Measurements from ENCODE around the gene BCLAF3. TPM values are rescaled to one million over a fixed set of nuclear protein-coding genes. Genes with fewer than 3 reads are reported as not detected.

BCLAF3 gene
- total RNA-seq, 2 experiments from 2014 or later: 5.1 to 9.3 TPM

- Histone ChIP-seq H4K20me1 (ENCODE audit: insufficient read depth, low read length) (no peaks in the 10 kb centered on the region), H2AFZ (ENCODE audit: low read length) (no peak overlapping the region), H3K4me3 (ENCODE audit: low read depth, low read length, poor library complexity, severe bottlenecking) (no peak overlapping the region), H3K9me2 (ENCODE audit: insufficient read depth, low read length) (no peaks in the 10 kb centered on the region), H3K36me3 (ENCODE audit: insufficient read depth, low read length) (peaks cover 5% of the 10 kb centered on the region), H3K4me1 (ENCODE audit: insufficient read depth, low read length, poor library complexity, severe bottlenecking) (peaks cover 5% of the 10 kb centered on the region), H3K9me3 (ENCODE audit: low read length) (no peaks in the 10 kb centered on the region), H3K79me2 (ENCODE audit: insufficient read depth, low read depth, low read length) (no peaks in the 10 kb centered on the region), H3K27ac (ENCODE audit: low read depth, low read length, poor library complexity, severe bottlenecking) (no peak overlapping the region), H3K4me2 (ENCODE audit: low read length) (no peak overlapping the region)
- ChIA-PET CTCF (ENCODE audit: unreplicated experiment) (no interaction called here), POLR2A (interaction anchor here (1.2 kb wide), 1 partner anchor 106 kb away, joined by 4 read pairs; no protein-coding TSS in a partner anchor)
- DNase-seq (ENCODE audit: low spot score): no peak
- no TSS peak for BruUV-seq (replicated peaks)
- intact Hi-C loops (cut with micrococcal nuclease; ENCODE audit: unreplicated experiment): no loop called here
- TF ChIP-seq EZH2phosphoT487 (IDR thresholded peaks at IDR 0.05; ENCODE audit: borderline replicate concordance, low read depth, low read length): no peak
- TF ChIP-seq, protein P1, sequence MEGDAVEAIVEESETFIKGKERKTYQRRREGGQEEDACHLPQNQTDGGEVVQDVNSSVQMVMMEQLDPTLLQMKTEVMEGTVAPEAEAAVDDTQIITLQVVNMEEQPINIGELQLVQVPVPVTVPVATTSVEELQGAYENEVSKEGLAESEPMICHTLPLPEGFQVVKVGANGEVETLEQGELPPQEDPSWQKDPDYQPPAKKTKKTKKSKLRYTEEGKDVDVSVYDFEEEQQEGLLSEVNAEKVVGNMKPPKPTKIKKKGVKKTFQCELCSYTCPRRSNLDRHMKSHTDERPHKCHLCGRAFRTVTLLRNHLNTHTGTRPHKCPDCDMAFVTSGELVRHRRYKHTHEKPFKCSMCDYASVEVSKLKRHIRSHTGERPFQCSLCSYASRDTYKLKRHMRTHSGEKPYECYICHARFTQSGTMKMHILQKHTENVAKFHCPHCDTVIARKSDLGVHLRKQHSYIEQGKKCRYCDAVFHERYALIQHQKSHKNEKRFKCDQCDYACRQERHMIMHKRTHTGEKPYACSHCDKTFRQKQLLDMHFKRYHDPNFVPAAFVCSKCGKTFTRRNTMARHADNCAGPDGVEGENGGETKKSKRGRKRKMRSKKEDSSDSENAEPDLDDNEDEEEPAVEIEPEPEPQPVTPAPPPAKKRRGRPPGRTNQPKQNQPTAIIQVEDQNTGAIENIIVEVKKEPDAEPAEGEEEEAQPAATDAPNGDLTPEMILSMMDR (conservative IDR thresholded peaks at IDR 0.05; ENCODE audit: low read length): no peak
These were observed 35.6 kb downstream of the BCLAF3 start for GRCh38 chrX:19955306-19955705.

GRCh38 chrX:19954335-19955096 is 36.3 kb downstream of the BCLAF3 start:
- no peaks in the 10 kb centered on the region for H4K20me1 ChIP-seq (ENCODE audit: insufficient read depth, low read length)
- no peak overlapping the region for H3K4me3 ChIP-seq (ENCODE audit: low read depth, low read length, poor library complexity, severe bottlenecking)
- CTCF ChIA-PET (ENCODE audit: unreplicated experiment): no interaction called here
- no peak for DNase-seq (ENCODE audit: low spot score)
- H3K4me2 ChIP-seq (ENCODE audit: low read length): no peak overlapping the region
- H3K9me2 ChIP-seq (ENCODE audit: insufficient read depth, low read length): no peaks in the 10 kb centered on the region
- TF ChIP-seq, protein P1 (conservative IDR thresholded peaks at IDR 0.05; ENCODE audit: low read length): no peak
- TF ChIP-seq EZH2phosphoT487 (IDR thresholded peaks at IDR 0.05; ENCODE audit: borderline replicate concordance, low read depth, low read length): no peak
- H3K79me2 ChIP-seq (ENCODE audit: insufficient read depth, low read depth, low read length): no peaks in the 10 kb centered on the region
- H3K36me3 ChIP-seq (ENCODE audit: insufficient read depth, low read length): peaks cover 5% of the 10 kb centered on the region
- POLR2A ChIA-PET: no interaction called here
- no peak overlapping the region for H3K27ac ChIP-seq (ENCODE audit: low read depth, low read length, poor library complexity, severe bottlenecking)
- BruUV-seq (replicated peaks): no TSS peak
- no peaks in the 10 kb centered on the region for H3K9me3 ChIP-seq (ENCODE audit: low read length)
- intact Hi-C loops (cut with micrococcal nuclease; ENCODE audit: unreplicated experiment): no loop called here
- H2AFZ ChIP-seq (ENCODE audit: low read length): no peak overlapping the region
- peaks cover 5% of the 10 kb centered on the region for H3K4me1 ChIP-seq (ENCODE audit: insufficient read depth, low read length, poor library complexity, severe bottlenecking)

GRCh38 chrX:19953145-19953544 is 37.7 kb downstream of the BCLAF3 start:
- peak; percentile 8 for DNase-seq (ENCODE audit: low spot score)
- Histone ChIP-seq H2AFZ (ENCODE audit: low read length) (no peak overlapping the region), H3K4me1 (ENCODE audit: insufficient read depth, low read length, poor library complexity, severe bottlenecking) (peaks cover 5% of the 10 kb centered on the region), H3K27ac (ENCODE audit: low read depth, low read length, poor library complexity, severe bottlenecking) (no peak overlapping the region), H4K20me1 (ENCODE audit: insufficient read depth, low read length) (no peaks in the 10 kb centered on the region), H3K4me3 (ENCODE audit: low read depth, low read length, poor library complexity, severe bottlenecking) (no peak overlapping the region), H3K9me2 (ENCODE audit: insufficient read depth, low read length) (no peaks in the 10 kb centered on the region), H3K79me2 (ENCODE audit: insufficient read depth, low read depth, low read length) (no peaks in the 10 kb centered on the region), H3K4me2 (ENCODE audit: low read length) (no peak overlapping the region), H3K9me3 (ENCODE audit: low read length) (no peaks in the 10 kb centered on the region), H3K36me3 (ENCODE audit: insufficient read depth, low read length) (peaks cover 5% of the 10 kb centered on the region)
- no peak for TF ChIP-seq EZH2phosphoT487 (IDR thresholded peaks at IDR 0.05; ENCODE audit: borderline replicate concordance, low read depth, low read length)
- TF ChIP-seq, protein P1 (conservative IDR thresholded peaks at IDR 0.05; ENCODE audit: low read length): no peak
- intact Hi-C loops (cut with micrococcal nuclease; ENCODE audit: unreplicated experiment): no loop called here
- ChIA-PET POLR2A (no interaction called here), CTCF (ENCODE audit: unreplicated experiment) (no interaction called here)
- BruUV-seq (replicated peaks): no TSS peak
